Mammary epithelial cell (primary cell): ENCODE measurements around the gene PHB1.

Experiments
- EZH2 ChIP-seq: IDR thresholded peaks from 2 replicates; pipeline ENCODE4 v1.6.1; 2012; ENCODE audit warnings: low read length, inconsistent platforms, borderline replicate concordance
- TF ChIP-seq, protein P1 (sequence below), 2 donors: IDR thresholded peaks in 1 of 2; conservative IDR thresholded peaks in 1 of 2; 2 replicates each; pipeline ENCODE4 v1.5.1; 2011 to 2012; ENCODE audit warnings: inconsistent platforms in 2 of 2, low read length in 2 of 2, mild to moderate bottlenecking in 2 of 2, control low read depth in 1 of 2, low read depth in 1 of 2; ENCODE audit not compliant: insufficient read depth in 1 of 2; ENCODE audit errors: extremely low read depth in 1 of 2

DNA sequence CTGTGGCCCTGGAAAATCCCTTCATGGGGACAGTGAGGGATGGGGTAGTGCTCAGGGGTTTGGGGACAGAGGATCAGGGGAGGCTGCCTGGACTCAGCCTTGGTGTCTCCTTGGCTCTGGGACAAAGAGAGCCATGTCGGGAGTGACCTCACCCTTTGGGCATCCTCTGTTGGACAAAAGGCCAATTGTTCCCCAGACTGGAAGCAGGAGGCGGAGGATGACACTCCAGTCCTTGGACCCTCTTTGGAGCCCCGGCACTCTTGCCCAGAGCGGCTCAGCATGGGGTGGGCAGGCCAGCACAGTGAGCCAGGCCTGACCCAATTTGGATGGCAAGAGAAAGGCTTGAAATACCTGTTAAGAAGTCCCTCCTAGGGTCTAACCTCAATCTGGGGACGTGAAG is 39.4 kb upstream of the PHB1 start:
- TF ChIP-seq, protein P1, sequence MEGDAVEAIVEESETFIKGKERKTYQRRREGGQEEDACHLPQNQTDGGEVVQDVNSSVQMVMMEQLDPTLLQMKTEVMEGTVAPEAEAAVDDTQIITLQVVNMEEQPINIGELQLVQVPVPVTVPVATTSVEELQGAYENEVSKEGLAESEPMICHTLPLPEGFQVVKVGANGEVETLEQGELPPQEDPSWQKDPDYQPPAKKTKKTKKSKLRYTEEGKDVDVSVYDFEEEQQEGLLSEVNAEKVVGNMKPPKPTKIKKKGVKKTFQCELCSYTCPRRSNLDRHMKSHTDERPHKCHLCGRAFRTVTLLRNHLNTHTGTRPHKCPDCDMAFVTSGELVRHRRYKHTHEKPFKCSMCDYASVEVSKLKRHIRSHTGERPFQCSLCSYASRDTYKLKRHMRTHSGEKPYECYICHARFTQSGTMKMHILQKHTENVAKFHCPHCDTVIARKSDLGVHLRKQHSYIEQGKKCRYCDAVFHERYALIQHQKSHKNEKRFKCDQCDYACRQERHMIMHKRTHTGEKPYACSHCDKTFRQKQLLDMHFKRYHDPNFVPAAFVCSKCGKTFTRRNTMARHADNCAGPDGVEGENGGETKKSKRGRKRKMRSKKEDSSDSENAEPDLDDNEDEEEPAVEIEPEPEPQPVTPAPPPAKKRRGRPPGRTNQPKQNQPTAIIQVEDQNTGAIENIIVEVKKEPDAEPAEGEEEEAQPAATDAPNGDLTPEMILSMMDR (conservative IDR thresholded peaks at IDR 0.05 in 1 of 2, IDR thresholded peaks at IDR 0.05 in 1 of 2; ENCODE audit: extremely low read depth in 1 of 2, insufficient read depth in 1 of 2, low read depth in 1 of 2, low read length in 2 of 2): no peak
- TF ChIP-seq EZH2: no peak
